LNCAP (cell line): ENCODE results near the gene ITIH2.

Experiments used
- CTCF ChIP-seq: fragments of 450-650 bp; IDR thresholded peaks from 2 replicates; pipeline ENCODE4 v1.5.1; 2017; ENCODE audit warnings: mild to moderate bottlenecking

ITIH2 gene

DNA sequence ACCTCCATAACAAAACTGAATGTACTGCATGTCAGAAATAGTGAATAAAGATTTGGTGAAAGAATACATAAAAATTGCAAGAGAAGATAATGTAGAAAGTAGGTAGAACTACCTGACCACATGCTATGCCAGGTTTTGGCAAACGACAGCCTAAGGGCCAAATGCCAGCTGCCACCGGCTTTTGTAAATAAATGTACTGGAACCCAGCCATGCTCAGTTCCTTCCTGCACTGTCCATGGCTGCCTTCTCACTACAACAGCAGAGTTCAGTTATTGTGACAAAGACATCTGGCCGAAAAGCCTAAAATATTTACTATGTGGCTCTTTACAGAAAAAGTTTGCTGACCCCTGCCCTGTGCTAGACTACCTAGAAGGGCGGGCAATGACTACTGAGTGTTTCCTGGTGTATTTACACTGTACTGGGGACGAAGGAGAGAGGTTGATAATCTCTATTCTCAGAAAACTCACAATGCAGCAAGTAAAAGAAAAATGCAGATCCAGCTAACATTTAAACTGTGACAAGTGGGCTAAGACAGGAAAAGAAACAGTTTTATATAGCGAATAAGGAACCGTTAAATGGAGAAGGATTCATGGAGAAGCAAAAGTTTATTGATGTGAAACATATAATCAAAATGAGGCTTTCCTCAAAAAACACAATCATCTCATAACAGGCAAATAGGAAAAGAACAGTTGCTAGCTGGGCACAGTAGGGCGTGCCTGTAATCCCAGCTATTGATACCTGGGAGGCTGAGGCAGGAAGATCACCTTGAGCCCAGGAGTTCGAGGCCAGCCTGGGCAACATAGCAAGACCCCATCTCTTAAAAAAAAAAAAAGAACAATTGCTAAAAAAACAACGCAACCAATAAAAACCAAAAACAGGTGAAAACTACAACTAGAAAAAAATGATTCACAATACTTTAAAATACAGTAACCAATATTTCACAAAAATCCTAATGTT, 71.0 kb downstream of the ITIH2 start:
- TF ChIP-seq CTCF: no peak

GRCh38 chr10:7776777-7777176, 73.7 kb downstream of the ITIH2 start:
- no peak for TF ChIP-seq CTCF

DNA sequence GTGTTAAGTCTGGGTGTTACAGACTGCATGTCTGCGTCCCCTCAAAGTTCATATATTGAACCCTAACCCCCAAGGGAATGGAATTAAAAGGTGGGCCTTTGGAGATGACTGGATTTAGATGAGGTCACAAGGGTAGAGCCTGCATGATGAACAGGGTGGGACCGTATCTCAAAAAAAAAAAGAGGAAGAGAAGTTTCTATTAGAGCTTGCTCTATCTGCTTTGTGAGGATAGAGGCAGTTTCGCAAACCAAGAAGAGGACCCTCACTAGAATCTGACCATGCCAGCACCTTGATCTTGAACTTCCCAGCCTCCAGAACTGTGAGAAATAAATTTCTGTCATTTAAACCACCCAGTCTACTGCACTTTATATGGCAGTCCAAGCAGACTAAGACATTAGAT, 83.3 kb downstream of the ITIH2 start:
- no peak for TF ChIP-seq CTCF

DNA sequence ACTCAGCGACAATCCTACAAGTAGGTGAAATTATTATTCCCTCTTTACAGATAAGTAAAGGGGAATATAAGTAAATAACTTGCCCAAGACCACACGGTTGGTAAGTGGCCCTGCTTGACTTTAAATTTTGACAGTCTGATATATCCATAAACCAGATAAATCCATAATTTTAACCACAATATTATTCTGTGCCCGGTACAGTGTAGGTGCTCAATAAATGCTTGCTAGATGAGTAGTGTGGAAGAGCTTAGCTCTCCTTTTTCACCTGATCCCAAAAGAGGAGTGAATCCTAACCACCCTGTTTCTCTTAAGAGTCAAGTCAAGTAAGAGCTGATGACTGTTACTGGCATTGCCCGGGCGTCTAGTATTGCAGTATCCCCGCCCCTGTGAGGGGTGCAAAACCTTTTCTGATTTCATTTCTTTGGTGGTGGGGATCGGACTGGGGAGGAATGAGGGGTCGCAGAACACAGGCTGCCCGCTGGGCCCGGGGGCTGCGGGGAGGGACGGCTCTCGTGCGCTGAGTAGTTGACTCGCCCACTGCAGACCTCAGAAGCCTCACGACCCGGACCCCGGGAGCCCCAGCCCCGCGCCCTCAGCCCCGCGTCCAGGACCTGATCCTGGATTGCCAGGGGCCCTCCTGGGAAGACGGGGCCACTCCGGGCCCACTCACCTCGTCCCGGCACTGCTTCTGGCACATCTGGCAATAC, 84.2 kb downstream of the ITIH2 start:
- TF ChIP-seq CTCF: no peak

GRCh38 chr10:7787857-7788638, 84.9 kb downstream of the ITIH2 start, which contains the start of the genes ATP5F1C and KIN:
TSS of gene ATP5F1C (plus strand) at chr10:7788177. CDS start at chr10:7788208, 31 bp downstream.
TSS of gene KIN (minus strand) at chr10:7787993. CDS start at chr10:7787933, 60 bp downstream.
- no peak for TF ChIP-seq CTCF

DNA sequence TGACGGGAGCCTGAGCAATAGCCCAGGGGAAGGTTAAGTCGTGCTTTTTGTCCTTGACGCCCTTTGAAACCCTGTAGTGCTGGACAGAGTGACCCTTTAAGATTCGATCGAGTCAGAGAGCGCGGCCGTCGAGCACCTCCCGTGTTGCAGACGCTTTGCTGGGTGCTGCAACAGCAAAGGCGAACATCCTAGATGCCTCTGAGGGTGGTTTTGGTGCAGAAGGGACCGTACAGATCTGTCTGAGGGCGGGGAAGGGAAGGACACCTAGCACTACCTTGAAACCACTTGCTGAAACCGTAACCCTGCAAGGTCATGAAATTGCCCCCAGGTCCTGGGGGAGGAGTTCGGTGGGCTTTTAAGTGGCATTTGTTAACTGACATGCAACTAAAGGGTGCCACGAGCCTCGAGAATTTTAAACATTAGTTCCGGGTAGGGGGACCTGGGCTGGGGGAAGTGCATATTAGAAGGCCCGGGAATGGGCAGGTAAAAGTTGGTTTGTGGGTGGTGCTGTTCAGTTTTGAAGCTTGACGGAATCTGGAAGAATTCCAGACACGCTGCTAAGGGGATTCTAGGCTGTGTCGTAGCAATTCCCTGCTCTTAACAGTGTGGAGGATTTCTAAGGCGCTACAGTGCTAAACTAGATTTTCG, 85.6 kb downstream of the ITIH2 start:
- no peak for TF ChIP-seq CTCF

DNA sequence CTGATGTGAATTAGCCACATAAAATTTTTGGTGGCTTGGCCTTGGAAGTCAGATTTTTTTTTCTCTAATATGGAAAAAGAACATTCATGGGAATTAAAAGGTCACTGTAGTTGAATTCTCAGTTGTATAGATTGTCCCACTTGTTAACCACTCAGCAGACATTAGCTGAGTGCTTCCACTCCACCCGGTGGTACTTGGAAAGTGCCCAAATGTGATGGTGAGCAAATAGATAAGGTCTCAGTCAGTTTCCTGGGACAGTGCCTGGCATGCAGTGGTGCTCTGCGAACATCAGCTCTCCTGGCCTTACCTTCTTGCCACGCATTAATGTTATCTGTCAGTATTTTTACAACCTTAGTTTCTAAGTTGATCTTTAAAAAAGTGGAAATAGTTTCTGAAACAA, 86.3 kb downstream of the ITIH2 start:
- no peak for TF ChIP-seq CTCF
